Liver (tissue), 9 donors: Measurements from ENCODE around the gene RHEX. TPM values are rescaled to one million over a fixed set of nuclear protein-coding genes. Genes with fewer than 3 reads are reported as not detected.

Source experiments
- DNase-seq: peaks from one replicate; pipeline ENCODE4 v3.0.0-alpha.2; 2017; ENCODE audit warnings: low spot score
- H3K27ac ChIP-seq, 2 donors: one replicate each; pipeline ENCODE4 v1.7.0; 2013; ENCODE audit warnings: inconsistent platforms in 2 of 2, low read length in 2 of 2, control low read depth in 1 of 2, low read depth in 1 of 2, mild to moderate bottlenecking in 1 of 2
- H3K27me3 ChIP-seq, 4 donors: one replicate each; pipeline versions ENCODE4 v1.6.1 to v1.7.0; 2013; ENCODE audit warnings: low read length in 3 of 4, inconsistent platforms in 1 of 4, mild to moderate bottlenecking in 1 of 4, moderate library complexity in 1 of 4; ENCODE audit not compliant: control insufficient read depth in 4 of 4, insufficient read depth in 4 of 4
- H3K36me3 ChIP-seq, 4 donors: one replicate each; pipeline versions ENCODE4 v1.6.1 to v1.7.0; 2013; ENCODE audit warnings: low read length in 3 of 4, mild to moderate bottlenecking in 3 of 4, low read depth in 1 of 4, moderate library complexity in 1 of 4; ENCODE audit not compliant: control insufficient read depth in 4 of 4, insufficient read depth in 3 of 4
- H3K4me1 ChIP-seq, 4 donors: one replicate each; pipeline versions ENCODE4 v1.6.1 to v1.7.0; 2013; ENCODE audit warnings: low read length in 3 of 4, mild to moderate bottlenecking in 3 of 4, moderate library complexity in 1 of 4; ENCODE audit not compliant: control insufficient read depth in 4 of 4, insufficient read depth in 4 of 4
- H3K4me3 ChIP-seq, 3 donors: one replicate each; pipeline versions ENCODE4 v1.6.1 to v1.7.0; 2013; ENCODE audit warnings: low read length in 3 of 3, control low read depth in 1 of 3, low read depth in 1 of 3, mild to moderate bottlenecking in 1 of 3
- H3K9ac ChIP-seq, 2 donors: one replicate each; pipeline ENCODE4 v1.7.0; 2013; ENCODE audit warnings: low read length in 2 of 2, mild to moderate bottlenecking in 2 of 2, moderate library complexity in 2 of 2, control low read depth in 1 of 2, low read depth in 1 of 2
- H3K9me3 ChIP-seq, 4 donors: one replicate each; pipeline versions ENCODE4 v1.6.1 to v1.7.0; 2013; ENCODE audit warnings: low read length in 3 of 4; ENCODE audit not compliant: control insufficient read depth in 4 of 4
- EGR1 ChIP-seq, 2 donors: IDR thresholded peaks; 2 replicates each; pipeline ENCODE4 v1.6.1; 2016 to 2018; ENCODE audit warnings: antibody characterized with exemption in 2 of 2, low read depth in 2 of 2
- FOXA1 ChIP-seq: IDR thresholded peaks from 2 replicates; pipeline ENCODE4 v1.6.1; 2016; ENCODE audit warnings: antibody characterized with exemption
- FOXA2 ChIP-seq: IDR thresholded peaks from 2 replicates; pipeline ENCODE4 v1.6.1; 2016; ENCODE audit warnings: antibody characterized with exemption
- GABPA ChIP-seq, 2 donors: IDR thresholded peaks in 1 of 2; conservative IDR thresholded peaks in 1 of 2; 2 replicates each; pipeline ENCODE4 v1.6.1; 2016; ENCODE audit warnings: antibody characterized with exemption in 2 of 2, mild to moderate bottlenecking in 1 of 2, moderate library complexity in 1 of 2
- HNF4A ChIP-seq, 2 donors: conservative IDR thresholded peaks; 2 replicates each; pipeline ENCODE4 v1.6.1; 2016; ENCODE audit warnings: antibody characterized with exemption in 2 of 2, mild to moderate bottlenecking in 2 of 2
- HNF4G ChIP-seq: IDR thresholded peaks from 2 replicates; pipeline ENCODE4 v1.6.1; 2016; ENCODE audit warnings: antibody characterized with exemption
- JUND ChIP-seq, 2 donors: IDR thresholded peaks; 2 replicates each; pipeline ENCODE4 v1.6.1; 2016; ENCODE audit warnings: antibody characterized with exemption in 2 of 2
- NR2F2 ChIP-seq: IDR thresholded peaks from 2 replicates; pipeline ENCODE4 v1.6.1; 2016; ENCODE audit warnings: antibody characterized with exemption
- RAD21 ChIP-seq, 2 donors: IDR thresholded peaks; 2 replicates each; pipeline ENCODE4 v1.6.1; 2016; ENCODE audit warnings: antibody characterized with exemption in 2 of 2, mild to moderate bottlenecking in 2 of 2
- RXRA ChIP-seq, 2 donors: IDR thresholded peaks; 2 replicates each; pipeline ENCODE4 v1.6.1; 2017 to 2018; ENCODE audit warnings: antibody characterized with exemption in 2 of 2, mild to moderate bottlenecking in 1 of 2
- SP1 ChIP-seq: IDR thresholded peaks from 2 replicates; pipeline ENCODE4 v1.6.1; 2018; ENCODE audit warnings: antibody characterized with exemption, mild to moderate bottlenecking
- TAF1 ChIP-seq: conservative IDR thresholded peaks from 2 replicates; pipeline ENCODE4 v1.6.1; 2016; ENCODE audit warnings: antibody characterized with exemption, mild to moderate bottlenecking
- YY1 ChIP-seq: IDR thresholded peaks from 2 replicates; pipeline ENCODE4 v1.6.1; 2016; ENCODE audit warnings: antibody characterized with exemption, mild to moderate bottlenecking
- WGBS: extraction: QIAGEN DNeasy Blood & Tissue Kit; methylation state at CpG from one replicate; pipeline ENCODE4 v1.1.7; 2013; 5-methylcytosine and 5-hydroxymethylcytosine counted together
- polyA plus RNA-seq, 2 donors: library from polyadenylated mRNA; stranded (reverse) in 1 of 2; unstranded in 1 of 2; fragments of 200-250 nt in 1 of 2; fragments of >200 nt in 1 of 2; fragmentation: Nextera tagmentation in 1 of 2; extraction: Ambion mirVana in 1 of 2; gene quantifications; one replicate each; pipeline versions ENCODE4 v1.2.1 to v1.2.3, GENCODE V29; 2013 to 2015
- total RNA-seq, 2 donors: library from RNA; depleted of rRNA; stranded (reverse); fragments of >200 nt; gene quantifications; one replicate each; pipeline ENCODE4 v1.2.3, GENCODE V29; 2014
- TF ChIP-seq, protein P1 (sequence below): IDR thresholded peaks from 2 replicates; pipeline ENCODE4 v1.6.1; 2016; ENCODE audit warnings: antibody characterized with exemption
- TF ChIP-seq, protein P2 (sequence below): IDR thresholded peaks from 2 replicates; pipeline ENCODE4 v1.6.1; 2016; ENCODE audit warnings: antibody characterized with exemption, mild to moderate bottlenecking
- TF ChIP-seq, protein P3 (sequence below): IDR thresholded peaks from 2 replicates; pipeline ENCODE4 v1.6.1; 2016; ENCODE audit warnings: antibody characterized with exemption
- TF ChIP-seq, protein P4 (sequence below): fragments of 150-350 bp; IDR thresholded peaks from 2 replicates; pipeline ENCODE4 v1.5.1; 2017; ENCODE audit warnings: improper control_type of control experiment, low read depth, low read length; ENCODE audit not compliant: missing input control
- TF ChIP-seq, protein P5 (sequence below): IDR thresholded peaks from 2 replicates; pipeline ENCODE4 v1.6.1; 2016; ENCODE audit warnings: antibody characterized with exemption
- donor health status: healthy.
- donor health status: healthy.
- donor health status: healthy.
- donor health status: healthy.
- donor health status: healthy.

RHEX gene
- total and polyA plus RNA-seq, 4 donors = 0.15 to 2.8 (median 0.47) TPM

DNA sequence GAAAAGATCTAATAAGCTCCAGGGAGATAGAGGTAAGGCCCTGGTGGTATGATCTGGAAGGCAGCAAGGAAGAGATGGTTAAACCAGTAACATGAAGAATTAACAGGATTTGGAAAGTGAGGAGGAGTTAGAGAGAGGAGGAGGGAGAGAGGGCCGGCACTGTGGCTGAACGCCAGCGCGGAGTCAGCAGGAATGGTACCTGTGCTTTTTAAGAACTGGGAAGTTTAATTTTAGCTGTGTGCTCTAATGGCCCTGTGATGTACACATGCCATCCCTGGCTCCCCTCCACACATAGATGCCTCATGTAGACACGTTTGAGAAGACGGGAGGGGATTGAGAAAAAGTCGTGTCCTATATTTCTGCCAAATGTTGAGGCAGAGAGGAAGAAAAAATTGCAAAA is 78.1 kb downstream of the RHEX start:
- Histone ChIP-seq H3K9ac (no peak overlapping the region), H3K4me1 (no peaks in the 10 kb centered on the region), H3K36me3 (no peaks in the 10 kb centered on the region), H3K9me3 (no peaks in the 10 kb centered on the region), H3K4me3 (no peak overlapping the region), H3K27me3 (no peaks in the 10 kb centered on the region), H3K27ac (no peak overlapping the region)
- TF ChIP-seq RAD21 (IDR thresholded peaks at IDR 0.05) (no peak), FOXA2 (no peak), FOXA1 (no peak), GABPA (IDR thresholded peaks at IDR 0.05 in 1 of 2, conservative IDR thresholded peaks at IDR 0.05 in 1 of 2) (no peak), EGR1 (IDR thresholded peaks at IDR 0.05; ENCODE audit: low read depth in 2 of 2) (no peak), NR2F2 (no peak), RXRA (IDR thresholded peaks at IDR 0.05) (no peak), JUND (IDR thresholded peaks at IDR 0.05) (no peak), HNF4A (conservative IDR thresholded peaks at IDR 0.05) (no peak), SP1 (no peak), HNF4G (no peak), TAF1 (no peak), YY1 (no peak)
- TF ChIP-seq, protein P1, sequence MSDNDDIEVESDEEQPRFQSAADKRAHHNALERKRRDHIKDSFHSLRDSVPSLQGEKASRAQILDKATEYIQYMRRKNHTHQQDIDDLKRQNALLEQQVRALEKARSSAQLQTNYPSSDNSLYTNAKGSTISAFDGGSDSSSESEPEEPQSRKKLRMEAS = no peak
- TF ChIP-seq, protein P2, sequence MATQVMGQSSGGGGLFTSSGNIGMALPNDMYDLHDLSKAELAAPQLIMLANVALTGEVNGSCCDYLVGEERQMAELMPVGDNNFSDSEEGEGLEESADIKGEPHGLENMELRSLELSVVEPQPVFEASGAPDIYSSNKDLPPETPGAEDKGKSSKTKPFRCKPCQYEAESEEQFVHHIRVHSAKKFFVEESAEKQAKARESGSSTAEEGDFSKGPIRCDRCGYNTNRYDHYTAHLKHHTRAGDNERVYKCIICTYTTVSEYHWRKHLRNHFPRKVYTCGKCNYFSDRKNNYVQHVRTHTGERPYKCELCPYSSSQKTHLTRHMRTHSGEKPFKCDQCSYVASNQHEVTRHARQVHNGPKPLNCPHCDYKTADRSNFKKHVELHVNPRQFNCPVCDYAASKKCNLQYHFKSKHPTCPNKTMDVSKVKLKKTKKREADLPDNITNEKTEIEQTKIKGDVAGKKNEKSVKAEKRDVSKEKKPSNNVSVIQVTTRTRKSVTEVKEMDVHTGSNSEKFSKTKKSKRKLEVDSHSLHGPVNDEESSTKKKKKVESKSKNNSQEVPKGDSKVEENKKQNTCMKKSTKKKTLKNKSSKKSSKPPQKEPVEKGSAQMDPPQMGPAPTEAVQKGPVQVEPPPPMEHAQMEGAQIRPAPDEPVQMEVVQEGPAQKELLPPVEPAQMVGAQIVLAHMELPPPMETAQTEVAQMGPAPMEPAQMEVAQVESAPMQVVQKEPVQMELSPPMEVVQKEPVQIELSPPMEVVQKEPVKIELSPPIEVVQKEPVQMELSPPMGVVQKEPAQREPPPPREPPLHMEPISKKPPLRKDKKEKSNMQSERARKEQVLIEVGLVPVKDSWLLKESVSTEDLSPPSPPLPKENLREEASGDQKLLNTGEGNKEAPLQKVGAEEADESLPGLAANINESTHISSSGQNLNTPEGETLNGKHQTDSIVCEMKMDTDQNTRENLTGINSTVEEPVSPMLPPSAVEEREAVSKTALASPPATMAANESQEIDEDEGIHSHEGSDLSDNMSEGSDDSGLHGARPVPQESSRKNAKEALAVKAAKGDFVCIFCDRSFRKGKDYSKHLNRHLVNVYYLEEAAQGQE = no peak
- TF ChIP-seq, protein P3, sequence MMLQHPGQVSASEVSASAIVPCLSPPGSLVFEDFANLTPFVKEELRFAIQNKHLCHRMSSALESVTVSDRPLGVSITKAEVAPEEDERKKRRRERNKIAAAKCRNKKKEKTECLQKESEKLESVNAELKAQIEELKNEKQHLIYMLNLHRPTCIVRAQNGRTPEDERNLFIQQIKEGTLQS = no peak
- TF ChIP-seq, protein P4, sequence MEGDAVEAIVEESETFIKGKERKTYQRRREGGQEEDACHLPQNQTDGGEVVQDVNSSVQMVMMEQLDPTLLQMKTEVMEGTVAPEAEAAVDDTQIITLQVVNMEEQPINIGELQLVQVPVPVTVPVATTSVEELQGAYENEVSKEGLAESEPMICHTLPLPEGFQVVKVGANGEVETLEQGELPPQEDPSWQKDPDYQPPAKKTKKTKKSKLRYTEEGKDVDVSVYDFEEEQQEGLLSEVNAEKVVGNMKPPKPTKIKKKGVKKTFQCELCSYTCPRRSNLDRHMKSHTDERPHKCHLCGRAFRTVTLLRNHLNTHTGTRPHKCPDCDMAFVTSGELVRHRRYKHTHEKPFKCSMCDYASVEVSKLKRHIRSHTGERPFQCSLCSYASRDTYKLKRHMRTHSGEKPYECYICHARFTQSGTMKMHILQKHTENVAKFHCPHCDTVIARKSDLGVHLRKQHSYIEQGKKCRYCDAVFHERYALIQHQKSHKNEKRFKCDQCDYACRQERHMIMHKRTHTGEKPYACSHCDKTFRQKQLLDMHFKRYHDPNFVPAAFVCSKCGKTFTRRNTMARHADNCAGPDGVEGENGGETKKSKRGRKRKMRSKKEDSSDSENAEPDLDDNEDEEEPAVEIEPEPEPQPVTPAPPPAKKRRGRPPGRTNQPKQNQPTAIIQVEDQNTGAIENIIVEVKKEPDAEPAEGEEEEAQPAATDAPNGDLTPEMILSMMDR = no peak
- TF ChIP-seq, protein P5, sequence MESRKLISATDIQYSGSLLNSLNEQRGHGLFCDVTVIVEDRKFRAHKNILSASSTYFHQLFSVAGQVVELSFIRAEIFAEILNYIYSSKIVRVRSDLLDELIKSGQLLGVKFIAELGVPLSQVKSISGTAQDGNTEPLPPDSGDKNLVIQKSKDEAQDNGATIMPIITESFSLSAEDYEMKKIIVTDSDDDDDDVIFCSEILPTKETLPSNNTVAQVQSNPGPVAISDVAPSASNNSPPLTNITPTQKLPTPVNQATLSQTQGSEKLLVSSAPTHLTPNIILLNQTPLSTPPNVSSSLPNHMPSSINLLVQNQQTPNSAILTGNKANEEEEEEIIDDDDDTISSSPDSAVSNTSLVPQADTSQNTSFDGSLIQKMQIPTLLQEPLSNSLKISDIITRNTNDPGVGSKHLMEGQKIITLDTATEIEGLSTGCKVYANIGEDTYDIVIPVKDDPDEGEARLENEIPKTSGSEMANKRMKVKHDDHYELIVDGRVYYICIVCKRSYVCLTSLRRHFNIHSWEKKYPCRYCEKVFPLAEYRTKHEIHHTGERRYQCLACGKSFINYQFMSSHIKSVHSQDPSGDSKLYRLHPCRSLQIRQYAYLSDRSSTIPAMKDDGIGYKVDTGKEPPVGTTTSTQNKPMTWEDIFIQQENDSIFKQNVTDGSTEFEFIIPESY = no peak
- no peak for DNase-seq
- WGBS = 78% methylated on average over 7 of the region's 7 CpGs
